Calu3 (cell line): Measurements from ENCODE around the gene GCN1. TPM values are rescaled to one million over a fixed set of nuclear protein-coding genes. Genes with fewer than 3 reads are reported as not detected.

ENCODE experiments used
- BruUV-seq: library from RNA; stranded (reverse); fragments of 400-500 nt; replicated peaks from 2 replicates; lab custom pipeline; 2021; lab: Mats Ljungman, UMichigan
- CTCF ChIA-PET: fragments of 300-600 bp; sonication (Branson Sonifier 250); formaldehyde crosslinking; loops from one replicate; lab custom pipeline; 2022; ENCODE audit warnings: antibody characterized with exemption; lab: Charles Lee
- DNase-seq: peaks from one replicate; pipeline ENCODE4 v3.0.0; 2022
- H3K27ac Mint-ChIP-seq: one replicate; pipeline ENCODE4 v1.8.0; 2022; ENCODE audit warnings: mixed read lengths; ENCODE audit not compliant: unreplicated experiment
- H3K27me3 Mint-ChIP-seq: one replicate; pipeline ENCODE4 v1.8.0; 2022; ENCODE audit warnings: mixed read lengths; ENCODE audit not compliant: unreplicated experiment
- H3K36me3 Mint-ChIP-seq: one replicate; pipeline ENCODE4 v1.8.0; 2022; ENCODE audit warnings: mild to moderate bottlenecking, moderate library complexity, mixed read lengths; ENCODE audit not compliant: insufficient read depth, unreplicated experiment
- H3K4me1 Mint-ChIP-seq: one replicate; pipeline ENCODE4 v1.8.0; 2022; ENCODE audit warnings: mild to moderate bottlenecking, low read depth, mixed read lengths; ENCODE audit not compliant: unreplicated experiment
- H3K4me3 Mint-ChIP-seq: one replicate; pipeline ENCODE4 v1.8.0; 2022; ENCODE audit warnings: mild to moderate bottlenecking, low read depth, moderate library complexity, mixed read lengths; ENCODE audit not compliant: unreplicated experiment
- H3K9me3 Mint-ChIP-seq: one replicate; pipeline ENCODE4 v1.8.0; 2022; ENCODE audit warnings: low read depth, mixed read lengths; ENCODE audit not compliant: unreplicated experiment
- intact Hi-C: fragments of 100-400 bp; cut with micrococcal nuclease; formaldehyde crosslinking; loops from one replicate; pipeline ENCODE4 v1.10.0; 2022; ENCODE audit not compliant: unreplicated experiment
- total RNA-seq: library from RNA; stranded (reverse); gene quantifications from 2 replicates; pipeline ENCODE4 v1.2.3, GENCODE V29; 2022
- TF ChIP-seq, protein P1 (sequence below): fragments of 200-600 bp; IDR thresholded peaks from one replicate; pipeline ENCODE4 v1.8.0; 2022; ENCODE audit warnings: antibody characterized with exemption; ENCODE audit not compliant: unreplicated experiment

GCN1 gene
- total RNA-seq, 1 experiment from 2014 or later, result 168 TPM

DNA sequence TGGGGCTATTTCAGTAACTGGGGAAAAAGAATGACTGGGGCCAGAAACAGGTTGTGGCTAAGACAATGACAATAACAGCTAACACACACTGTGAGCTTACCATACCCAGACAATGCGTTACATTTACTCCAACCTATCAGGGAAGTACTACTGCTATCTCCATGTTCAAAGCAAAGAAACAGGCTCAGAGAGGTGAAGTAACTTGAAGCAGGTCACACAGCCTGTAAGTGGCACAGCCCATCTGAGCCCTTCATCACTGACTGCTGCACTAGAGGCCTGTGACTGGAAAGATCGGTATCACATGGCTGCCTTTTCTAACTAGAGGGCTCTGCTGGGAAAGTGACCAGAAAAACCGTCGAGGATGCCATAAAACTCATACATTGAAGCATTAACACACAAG lies 7.9 kb downstream of the GCN1 start:
- Mint-ChIP-seq H3K4me3 (no peak overlapping the region), H3K4me1 (peaks cover 2% of the 10 kb centered on the region), H3K36me3 (peaks cover 76% of the 10 kb centered on the region), H3K27me3 (no peaks in the 10 kb centered on the region), H3K27ac (no peak overlapping the region), H3K9me3 (no peaks in the 10 kb centered on the region)
- DNase-seq, result no peak
- CTCF ChIA-PET, result no interaction called here
- TF ChIP-seq, protein P1, sequence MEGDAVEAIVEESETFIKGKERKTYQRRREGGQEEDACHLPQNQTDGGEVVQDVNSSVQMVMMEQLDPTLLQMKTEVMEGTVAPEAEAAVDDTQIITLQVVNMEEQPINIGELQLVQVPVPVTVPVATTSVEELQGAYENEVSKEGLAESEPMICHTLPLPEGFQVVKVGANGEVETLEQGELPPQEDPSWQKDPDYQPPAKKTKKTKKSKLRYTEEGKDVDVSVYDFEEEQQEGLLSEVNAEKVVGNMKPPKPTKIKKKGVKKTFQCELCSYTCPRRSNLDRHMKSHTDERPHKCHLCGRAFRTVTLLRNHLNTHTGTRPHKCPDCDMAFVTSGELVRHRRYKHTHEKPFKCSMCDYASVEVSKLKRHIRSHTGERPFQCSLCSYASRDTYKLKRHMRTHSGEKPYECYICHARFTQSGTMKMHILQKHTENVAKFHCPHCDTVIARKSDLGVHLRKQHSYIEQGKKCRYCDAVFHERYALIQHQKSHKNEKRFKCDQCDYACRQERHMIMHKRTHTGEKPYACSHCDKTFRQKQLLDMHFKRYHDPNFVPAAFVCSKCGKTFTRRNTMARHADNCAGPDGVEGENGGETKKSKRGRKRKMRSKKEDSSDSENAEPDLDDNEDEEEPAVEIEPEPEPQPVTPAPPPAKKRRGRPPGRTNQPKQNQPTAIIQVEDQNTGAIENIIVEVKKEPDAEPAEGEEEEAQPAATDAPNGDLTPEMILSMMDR, result no peak
- intact Hi-C loops, result no loop called here
- BruUV-seq, result no TSS peak

DNA sequence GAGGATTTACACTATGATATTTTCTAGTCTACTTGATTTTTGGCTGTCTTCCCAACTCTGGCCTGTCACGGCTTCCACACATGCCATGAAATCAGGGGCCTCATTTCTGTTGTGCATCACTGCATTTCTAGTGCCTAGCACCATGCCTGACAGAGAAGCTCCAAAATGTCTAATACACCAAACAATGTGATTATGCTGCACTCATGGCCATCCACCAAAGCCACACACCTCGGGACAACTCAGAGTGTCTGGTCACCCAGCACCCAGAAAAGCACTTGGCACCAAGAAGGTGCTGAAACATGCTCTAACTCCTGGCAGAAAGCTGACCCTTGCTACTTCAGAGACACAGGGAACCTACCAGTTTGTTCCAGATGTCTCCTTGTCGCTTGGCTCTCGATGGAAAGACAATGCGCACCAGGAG lies 11.3 kb downstream of the GCN1 start:
- H3K27ac Mint-ChIP-seq, result no peak overlapping the region
- intact Hi-C loops, result no loop called here

DNA sequence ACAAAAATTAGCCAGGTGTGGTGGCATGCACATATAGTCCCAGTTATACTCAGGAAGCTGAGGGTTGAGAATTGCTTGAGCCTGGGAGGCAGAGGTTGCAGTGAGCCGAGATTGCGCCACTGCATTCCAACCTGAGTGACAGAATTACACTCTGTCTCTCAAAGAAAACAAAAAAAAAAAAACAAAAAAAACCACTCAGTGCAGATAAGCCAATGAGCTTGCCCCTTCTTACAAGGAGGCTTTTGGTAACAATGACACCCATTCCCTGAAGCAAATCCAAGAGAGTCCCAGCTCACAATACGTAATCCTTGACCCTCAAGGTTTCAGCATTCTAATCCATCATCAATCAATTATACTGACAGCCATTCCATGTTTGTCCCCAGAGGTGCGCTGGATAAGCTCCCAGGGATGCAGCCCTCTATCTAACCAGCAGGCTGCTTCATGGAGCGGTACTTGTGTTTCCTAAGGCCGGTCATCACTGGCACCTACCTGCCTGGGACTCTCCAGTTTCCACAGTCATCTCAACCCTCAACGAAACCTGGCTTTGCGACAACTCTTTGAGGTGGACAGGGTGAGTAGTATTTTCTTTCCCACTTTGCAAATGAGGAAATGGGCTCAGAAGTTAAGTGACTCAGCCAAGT lies 12.4 kb downstream of the GCN1 start:
- H3K4me3 Mint-ChIP-seq, result no peak overlapping the region
- H3K36me3 Mint-ChIP-seq, result peaks cover 85% of the 10 kb centered on the region
- no peaks in the 10 kb centered on the region for H3K9me3 Mint-ChIP-seq
- CTCF ChIA-PET, result no interaction called here
- no peaks in the 10 kb centered on the region for H3K4me1 Mint-ChIP-seq
- TF ChIP-seq, protein P1, result no peak
- no peaks in the 10 kb centered on the region for H3K27me3 Mint-ChIP-seq
- no TSS peak for BruUV-seq
- intact Hi-C loops, result no loop called here
- H3K27ac Mint-ChIP-seq, result no peak overlapping the region
- DNase-seq, result no peak

More for the DNA sequence above, 11.3 kb downstream of the GCN1 start:
- Mint-ChIP-seq H3K9me3 (no peaks in the 10 kb centered on the region), H3K36me3 (peaks cover 83% of the 10 kb centered on the region), H3K27me3 (no peaks in the 10 kb centered on the region), H3K4me3 (no peak overlapping the region), H3K4me1 (no peaks in the 10 kb centered on the region)
- DNase-seq, result no peak
- BruUV-seq, result no TSS peak
- TF ChIP-seq, protein P1, result no peak
- CTCF ChIA-PET, result no interaction called here

DNA sequence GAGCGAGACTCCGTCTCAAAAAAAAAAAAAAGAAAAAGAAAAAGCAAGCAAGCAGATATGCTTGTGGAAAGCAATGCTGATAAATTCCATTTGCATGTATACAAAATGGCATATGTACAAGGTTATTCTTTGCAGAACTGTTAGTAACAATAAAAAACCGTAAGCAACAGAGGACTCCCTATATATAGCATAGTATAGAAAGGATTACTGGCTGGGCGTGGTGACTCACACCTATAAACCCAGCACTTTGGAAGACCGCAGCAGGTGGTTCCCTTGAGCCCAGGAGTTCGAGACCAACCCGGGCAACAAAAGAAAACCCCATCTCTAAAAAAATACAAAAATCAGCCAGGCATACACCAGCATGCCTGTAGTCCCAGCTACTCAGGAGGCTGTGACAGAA lies 13.5 kb downstream of the GCN1 start:
- peaks cover 82% of the 10 kb centered on the region for H3K36me3 Mint-ChIP-seq
- BruUV-seq, result no TSS peak
- H3K27me3 Mint-ChIP-seq, result no peaks in the 10 kb centered on the region
- no peaks in the 10 kb centered on the region for H3K4me1 Mint-ChIP-seq
- no peak overlapping the region for H3K27ac Mint-ChIP-seq
- no peaks in the 10 kb centered on the region for H3K9me3 Mint-ChIP-seq
- no peak for DNase-seq
- H3K4me3 Mint-ChIP-seq, result no peak overlapping the region
- TF ChIP-seq, protein P1, result no peak
- CTCF ChIA-PET, result no interaction called here
- intact Hi-C loops, result no loop called here
